Measurements from ENCODE around the gene PRH1. TPM values are rescaled to one million over a fixed set of nuclear protein-coding genes. Genes with fewer than 3 reads are reported as not detected.

Gene PRH1
- total and polyA plus RNA-seq, 2 of the 8 experiments (the other 6 are each of a cell fraction or from before 2014, with no cell fraction given), result 4.5 to 6.5 TPM

DNA sequence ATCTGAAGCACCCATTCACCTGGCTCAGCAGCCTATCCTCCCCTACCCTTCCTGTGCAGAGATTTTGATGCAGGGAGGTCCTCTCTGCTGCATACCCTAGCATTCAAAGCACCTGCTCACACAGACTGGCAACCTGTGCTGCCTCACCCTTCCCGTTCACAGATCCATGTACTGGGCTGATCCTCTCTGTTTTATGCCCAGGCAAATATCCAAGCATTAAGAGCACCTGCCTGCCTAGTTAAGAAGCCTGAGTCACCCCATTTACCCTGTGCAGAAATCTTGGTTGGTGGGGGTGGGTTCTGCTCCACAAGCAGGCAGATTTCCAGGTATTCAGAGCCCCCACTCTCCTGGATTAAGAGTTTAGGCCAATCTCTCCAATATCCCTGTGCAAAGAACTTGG is 16.9 kb upstream of the PRH1 start:
- no peak overlapping the region for H3K4me2 ChIP-seq (ENCODE audit: insufficient read depth in 1 of 2, low read depth in 2 of 2, low read length in 2 of 2)
- H2AK5ac ChIP-seq (ENCODE audit: low read depth, low read length), result no peak overlapping the region
- no peak overlapping the region for H3K14ac ChIP-seq (ENCODE audit: insufficient read length)
- no peak overlapping the region for H3K23ac ChIP-seq (ENCODE audit: insufficient read length)
- DNase-seq (ENCODE audit: low read depth in 1 of 2, low spot score in 2 of 2) (no peak), FAIRE-seq (no peak)
- 85% methylated on average over 1 of the region's 1 CpG; no CpG with 5 or more reads in 1 of the 2 experiments for WGBS, 2 experiments (ENCODE audit: extremely low coverage in 1 of 2, insufficient coverage in 1 of 2, insufficient read length in 1 of 2, insufficient replicate concordance in 2 of 2, low coverage in 1 of 2, low lambda C conversion rate in 2 of 2, missing lambda C conversion rate in 1 of 2)
- H4K20me1 ChIP-seq (replicated peaks in 1 of 2; ENCODE audit: control insufficient read depth in 1 of 2, insufficient read depth in 2 of 2, low read length in 2 of 2), result no peaks in the 10 kb centered on the region
- H2BK120ac ChIP-seq (replicated peaks; ENCODE audit: low read depth, low read length), result no peak overlapping the region
- no peaks in the 10 kb centered on the region for H3K79me2 ChIP-seq (ENCODE audit: control insufficient read depth in 1 of 2, insufficient read depth in 2 of 2, low read length in 2 of 2)
- TF ChIP-seq SP4 (IDR thresholded peaks at IDR 0.05; ENCODE audit: low read length) (no peak), CHD1 (IDR thresholded peaks at IDR 0.05; ENCODE audit: low read depth, low read length) (no peak), SP1 (IDR thresholded peaks at IDR 0.05; ENCODE audit: low read depth, low read length) (no peak), KDM5A (IDR thresholded peaks at IDR 0.05; ENCODE audit: low read length) (no peak), SIN3A (conservative IDR thresholded peaks at IDR 0.05 in 1 of 2, IDR thresholded peaks at IDR 0.05 in 1 of 2; ENCODE audit: low read depth in 1 of 2, low read length in 2 of 2) (no peak), MAFK (IDR thresholded peaks at IDR 0.05; ENCODE audit: low read depth, low read length) (no peak), HDAC2 (IDR thresholded peaks at IDR 0.05; ENCODE audit: borderline replicate concordance in 1 of 2, low read depth in 2 of 2, low read length in 2 of 2) (no peak), RAD21 (IDR thresholded peaks at IDR 0.05 in 1 of 2, conservative IDR thresholded peaks at IDR 0.05 in 1 of 2; ENCODE audit: low read depth in 2 of 2, low read length in 2 of 2) (no peak), BRCA1 (IDR thresholded peaks at IDR 0.05; ENCODE audit: low read depth, low read length) (no peak), ZNF274 (IDR thresholded peaks at IDR 0.05; ENCODE audit: borderline replicate concordance, extremely low read depth, low read length) (no peak)
- TF ChIP-seq, protein P1, sequence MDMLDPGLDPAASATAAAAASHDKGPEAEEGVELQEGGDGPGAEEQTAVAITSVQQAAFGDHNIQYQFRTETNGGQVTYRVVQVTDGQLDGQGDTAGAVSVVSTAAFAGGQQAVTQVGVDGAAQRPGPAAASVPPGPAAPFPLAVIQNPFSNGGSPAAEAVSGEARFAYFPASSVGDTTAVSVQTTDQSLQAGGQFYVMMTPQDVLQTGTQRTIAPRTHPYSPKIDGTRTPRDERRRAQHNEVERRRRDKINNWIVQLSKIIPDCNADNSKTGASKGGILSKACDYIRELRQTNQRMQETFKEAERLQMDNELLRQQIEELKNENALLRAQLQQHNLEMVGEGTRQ (IDR thresholded peaks at IDR 0.05; ENCODE audit: low read length), result no peak
- no peaks in the 10 kb centered on the region for H3K23me2 ChIP-seq (ENCODE audit: low read depth, low read length)
- H3K56ac ChIP-seq (replicated peaks; ENCODE audit: insufficient read length, low read depth, low read length), result no peak overlapping the region
- no peaks in the 10 kb centered on the region for H3K27me3 ChIP-seq (replicated peaks in 1 of 4; ENCODE audit: control insufficient read depth in 3 of 4, extremely low read depth in 1 of 4, insufficient read depth in 3 of 4, low read length in 3 of 4)
- H3K9me3 ChIP-seq (ENCODE audit: insufficient read depth in 2 of 2, low read depth in 1 of 2, low read length in 1 of 2), result peaks cover 0 to 4% of the 10 kb centered on the region in 2 experiments; a peak in 1 of 4 replicates
- H2BK5ac ChIP-seq (ENCODE audit: low read depth, low read length), result no peak overlapping the region; the same call in 1 of the 2 replicates
- ChIA-PET CTCF (ENCODE audit: partially characterized antibody) (interaction anchor here (0.6 kb wide), 1 partner anchor 24 kb away, joined by 3 read pairs; no protein-coding TSS in a partner anchor), POLR2A (ENCODE audit: partially characterized antibody) (no interaction called here)
- no peak overlapping the region for H3K4ac ChIP-seq (replicated peaks; ENCODE audit: insufficient read length, low read depth, low read length)
- no peak overlapping the region for H4K91ac ChIP-seq (replicated peaks; ENCODE audit: insufficient read length, low read length)
- no peak overlapping the region for H4K5ac ChIP-seq (ENCODE audit: insufficient read length, low read depth, low read length)
- no peak overlapping the region for H2BK20ac ChIP-seq (ENCODE audit: low read length)
- H2BK12ac ChIP-seq (ENCODE audit: low read depth, low read length), result no peak overlapping the region
- H3K4me3 ChIP-seq (ENCODE audit: extremely low read depth in 1 of 4, insufficient read depth in 2 of 4, low read depth in 3 of 4, low read length in 4 of 4), result no peak overlapping the region
- no peaks in the 10 kb centered on the region; a peak in 1 of 8 replicates for H3K36me3 ChIP-seq (ENCODE audit: control insufficient read depth in 2 of 4, insufficient read depth in 4 of 4, low read length in 3 of 4)
- H2BK15ac ChIP-seq (ENCODE audit: low read length), result no peak overlapping the region
- H2AFZ ChIP-seq (ENCODE audit: low read length), result no peak overlapping the region
- no peak overlapping the region for H3K9ac ChIP-seq (replicated peaks in 1 of 4; ENCODE audit: extremely low read depth in 1 of 4, low read depth in 3 of 4, low read length in 3 of 4)
- H3K4me1 ChIP-seq (replicated peaks in 1 of 4; ENCODE audit: control insufficient read depth in 3 of 4, insufficient read depth in 4 of 4, low read length in 3 of 4), result no peaks in the 10 kb centered on the region
- no peaks in the 10 kb centered on the region; the same call in 1 of the 2 replicates for H3K79me1 ChIP-seq (ENCODE audit: low read depth, low read length)
- no peak overlapping the region for H3K27ac ChIP-seq (ENCODE audit: low read depth, low read length)
- H4K8ac ChIP-seq (ENCODE audit: extremely low read depth, insufficient read depth, low read length), result no peak overlapping the region
- H3K18ac ChIP-seq (ENCODE audit: extremely low read depth, low read length), result no peak overlapping the region

All from H1 (cell line).